Left ventricle myocardium inferior (tissue), 1 donor: Measurements from ENCODE around the gene SIGMAR1. TPM values are rescaled to one million over a fixed set of nuclear protein-coding genes. Genes with fewer than 3 reads are reported as not detected.

Experiments used
- DNase-seq: peaks from one replicate; pipeline ENCODE4 v3.0.0-alpha.2; 2020
- H3K27ac ChIP-seq: fragments of 200-600 bp; replicated peaks from 2 replicates; pipeline ENCODE4 v1.8.0; 2021
- H3K27me3 ChIP-seq: fragments of 200-600 bp; 2 replicates; pipeline ENCODE4 v1.8.0; 2021; ENCODE audit warnings: low read depth
- H3K36me3 ChIP-seq: fragments of 200-600 bp; 2 replicates; pipeline ENCODE4 v1.8.0; 2021
- H3K4me1 ChIP-seq: fragments of 200-600 bp; 2 replicates; pipeline ENCODE4 v1.8.0; 2021
- H3K4me3 ChIP-seq: fragments of 200-600 bp; 2 replicates; pipeline ENCODE4 v1.8.0; 2021; ENCODE audit warnings: mild to moderate bottlenecking, moderate library complexity
- H3K9me3 ChIP-seq: fragments of 200-600 bp; replicated peaks from 2 replicates; pipeline ENCODE4 v1.8.0; 2021
- CTCF ChIP-seq: fragments of 200-600 bp; IDR thresholded peaks from 2 replicates; pipeline ENCODE4 v1.8.0; 2021; ENCODE audit warnings: antibody characterized with exemption, mild to moderate bottlenecking, borderline replicate concordance
- intact Hi-C: fragments of 100-400 bp; cut with micrococcal nuclease; formaldehyde crosslinking; loops from one replicate; pipeline ENCODE4 v1.11.0; 2022
- total RNA-seq: library from RNA; stranded (reverse); fragmentation: NEBNext Ultra II Directional; extraction: Animal tissue kit (Norgen Biotek cat#: 25700); gene quantifications from one replicate; pipeline ENCODE4 v1.2.1, GENCODE V29; 2021
- donor health status: DM: no; HTN: yes; CAD: no; lungs with severe emphysema.

The SIGMAR1 gene
- total RNA-seq, 1 donor from 2014 or later: 20.0 TPM

GRCh38 chr9:34662526-34663302 is 25.1 kb upstream of the SIGMAR1 start, which contains the start of gene CCL27:
TSS of gene CCL27 (minus strand) at chr9:34662657. CDS start at chr9:34662633, 24 bp downstream.
- Histone ChIP-seq H3K9me3 (no peaks in the 10 kb centered on the region), H3K4me3 (no peak within 1 kb of the TSS), H3K4me1 (peaks cover 29% of the 10 kb centered on the region), H3K27me3 (no peaks in the 10 kb centered on the region), H3K36me3 (peaks cover 22% of the 10 kb centered on the region), H3K27ac (peak within 1 kb of the TSS; percentile 98)
- DNase-seq: no peak
- intact Hi-C loops: no loop called here
- no peak for TF ChIP-seq CTCF

- Histone ChIP-seq H3K9me3 (no peaks in the 10 kb centered on the region), H3K4me1 (peaks cover 27% of the 10 kb centered on the region), H3K27ac (no peak overlapping the region), H3K27me3 (no peaks in the 10 kb centered on the region), H3K4me3 (no peak overlapping the region), H3K36me3 (peaks cover 22% of the 10 kb centered on the region)
- no peak for DNase-seq
- no peak for TF ChIP-seq CTCF
- intact Hi-C loops: no loop called here
These were observed 22.1 kb upstream of the SIGMAR1 start for GRCh38 chr9:34659592-34660253.

GRCh38 chr9:34658461-34658860 is 20.9 kb upstream of the SIGMAR1 start:
- no peak for TF ChIP-seq CTCF
- DNase-seq: no peak

GRCh38 chr9:34656992-34657391 is 19.4 kb upstream of the SIGMAR1 start:
- Histone ChIP-seq H3K27me3 (no peaks in the 10 kb centered on the region), H3K36me3 (peaks cover 22% of the 10 kb centered on the region), H3K4me3 (no peak overlapping the region), H3K27ac (no peak overlapping the region), H3K4me1 (peaks cover 48% of the 10 kb centered on the region), H3K9me3 (no peaks in the 10 kb centered on the region)
- intact Hi-C loops: no loop called here
- TF ChIP-seq CTCF: no peak
- no peak for DNase-seq

More at GRCh38 chr9:34658461-34658860, 20.9 kb upstream of the SIGMAR1 start:
- intact Hi-C loops: no loop called here
- Histone ChIP-seq H3K36me3 (peaks cover 22% of the 10 kb centered on the region), H3K9me3 (no peaks in the 10 kb centered on the region), H3K27ac (no peak overlapping the region), H3K4me1 (peaks cover 35% of the 10 kb centered on the region), H3K27me3 (no peaks in the 10 kb centered on the region), H3K4me3 (no peak overlapping the region)

GRCh38 chr9:34655394-34655793 is 17.8 kb upstream of the SIGMAR1 start:
- no peak for DNase-seq
- Histone ChIP-seq H3K27ac (peak overlapping the region; percentile 93), H3K4me3 (peak overlapping the region; percentile 37), H3K27me3 (no peaks in the 10 kb centered on the region), H3K9me3 (no peaks in the 10 kb centered on the region), H3K4me1 (peaks cover 62% of the 10 kb centered on the region), H3K36me3 (peaks cover 15% of the 10 kb centered on the region)
- intact Hi-C loops: no loop called here
- TF ChIP-seq CTCF: no peak
